ENCODE results near the gene CD163L1. TPM values are rescaled to one million over a fixed set of nuclear protein-coding genes. Genes with fewer than 3 reads are reported as not detected.

Gene CD163L1
- total RNA-seq, 1 experiment from 2014 or later = 13.4 TPM

GRCh38 chr12:7319930-7320329 lies 124.0 kb downstream of the CD163L1 start:
- H3K9me3 Mint-ChIP-seq (ENCODE audit: low read depth, unreplicated experiment) = no peaks in the 10 kb centered on the region
- H3K27me3 Mint-ChIP-seq (ENCODE audit: unreplicated experiment) = no peaks in the 10 kb centered on the region
- no peak for DNase-seq
- no peaks in the 10 kb centered on the region for H3K4me1 Mint-ChIP-seq (ENCODE audit: low read depth, unreplicated experiment)
- BruUV-seq (replicated peaks) = no TSS peak
- H3K36me3 Mint-ChIP-seq (ENCODE audit: insufficient read depth, unreplicated experiment) = no peaks in the 10 kb centered on the region
- CTCF ChIA-PET = no interaction called here
- H3K4me3 Mint-ChIP-seq (ENCODE audit: low read depth, unreplicated experiment) = no peak overlapping the region
- intact Hi-C loops (cut with micrococcal nuclease; ENCODE audit: unreplicated experiment) = no loop called here
- H3K27ac Mint-ChIP-seq (ENCODE audit: unreplicated experiment) = no peak overlapping the region
- TF ChIP-seq CTCF (IDR thresholded peaks at IDR 0.05; ENCODE audit: unreplicated experiment) = no peak

GRCh38 chr12:7310070-7310469 lies 133.9 kb downstream of the CD163L1 start:
- CTCF ChIA-PET = no interaction called here
- Mint-ChIP-seq H3K4me1 (ENCODE audit: low read depth, unreplicated experiment) (no peaks in the 10 kb centered on the region), H3K36me3 (ENCODE audit: insufficient read depth, unreplicated experiment) (no peaks in the 10 kb centered on the region), H3K27me3 (ENCODE audit: unreplicated experiment) (peaks cover 35% of the 10 kb centered on the region), H3K4me3 (ENCODE audit: low read depth, unreplicated experiment) (no peak overlapping the region), H3K9me3 (ENCODE audit: low read depth, unreplicated experiment) (no peaks in the 10 kb centered on the region), H3K27ac (ENCODE audit: unreplicated experiment) (no peak overlapping the region)
- BruUV-seq (replicated peaks) = no TSS peak
- intact Hi-C loops (cut with micrococcal nuclease; ENCODE audit: unreplicated experiment) = no loop called here
- no peak for TF ChIP-seq CTCF (IDR thresholded peaks at IDR 0.05; ENCODE audit: unreplicated experiment)
- DNase-seq = no peak

Other genes starting within 250 kb of the CD163L1 start
- not detected in 2 replicates for gene ACSM4, start 140.1 kb downstream of the CD163L1 start, total RNA-seq (2022)
- not detected in 2 replicates for gene CD163, start 59.6 kb upstream of the CD163L1 start, total RNA-seq (2022)
- 0.47 TPM in 1 of 2 replicates, not detected in the other for gene APOBEC1, start 221.8 kb upstream of the CD163L1 start, total RNA-seq (2022)

Measured in Calu3 (cell line).